HepG2 (cell line): Measurements from ENCODE around the gene CCDC192.

Experiments
- CREB1 ChIP-seq, 2 experiments: fragments of 450-650 bp in 1 of 2; IDR thresholded peaks; 2 replicates each; pipeline ENCODE4 v1.6.1; 2016 to 2017; ENCODE audit warnings: control low read depth in 1 of 2, mild to moderate bottlenecking in 1 of 2, missing compliant biosample characterization in 1 of 2, missing genetic modification characterization in 1 of 2
- CTCF ChIP-seq: sonication (generic); formaldehyde crosslinking; IDR thresholded peaks from 2 replicates; pipeline ENCODE4 v1.5.0; 2020; ENCODE audit warnings: mild to moderate bottlenecking, missing genetic modification reagents, moderate library complexity
- ESRRA ChIP-seq: sonication (generic); formaldehyde crosslinking; IDR thresholded peaks from 2 replicates; pipeline ENCODE4 v1.5.1; 2020; ENCODE audit warnings: mild to moderate bottlenecking, low read depth, missing genetic modification reagents
- TF ChIP-seq, protein P1 (sequence below), 2 experiments: IDR thresholded peaks; 2 replicates each; pipeline ENCODE4 v1.6.1; 2011 to 2012; ENCODE audit warnings: low read length in 2 of 2, borderline replicate concordance in 1 of 2, low read depth in 1 of 2, mild to moderate bottlenecking in 1 of 2, moderate library complexity in 1 of 2

DNA sequence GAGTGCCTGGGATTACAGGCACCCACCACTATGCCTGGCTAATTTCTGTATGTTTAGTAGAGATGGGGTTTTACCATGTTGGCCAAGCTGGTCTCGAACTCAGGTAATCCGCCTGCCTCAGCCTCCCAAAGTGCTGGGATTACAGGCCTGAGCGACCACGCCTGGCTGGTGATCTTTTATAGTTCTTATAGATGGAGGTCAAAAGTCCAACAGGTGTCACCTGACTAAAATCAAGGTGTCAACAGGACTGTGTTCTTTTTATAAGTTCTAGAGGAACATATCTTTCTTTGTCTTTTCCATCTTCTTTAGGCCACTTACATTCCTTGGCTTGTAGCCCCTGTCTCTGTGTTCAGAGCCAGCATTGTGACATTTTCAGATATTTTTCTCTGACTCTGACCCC, 224.9 kb downstream of the CCDC192 start:
- TF ChIP-seq, protein P1, sequence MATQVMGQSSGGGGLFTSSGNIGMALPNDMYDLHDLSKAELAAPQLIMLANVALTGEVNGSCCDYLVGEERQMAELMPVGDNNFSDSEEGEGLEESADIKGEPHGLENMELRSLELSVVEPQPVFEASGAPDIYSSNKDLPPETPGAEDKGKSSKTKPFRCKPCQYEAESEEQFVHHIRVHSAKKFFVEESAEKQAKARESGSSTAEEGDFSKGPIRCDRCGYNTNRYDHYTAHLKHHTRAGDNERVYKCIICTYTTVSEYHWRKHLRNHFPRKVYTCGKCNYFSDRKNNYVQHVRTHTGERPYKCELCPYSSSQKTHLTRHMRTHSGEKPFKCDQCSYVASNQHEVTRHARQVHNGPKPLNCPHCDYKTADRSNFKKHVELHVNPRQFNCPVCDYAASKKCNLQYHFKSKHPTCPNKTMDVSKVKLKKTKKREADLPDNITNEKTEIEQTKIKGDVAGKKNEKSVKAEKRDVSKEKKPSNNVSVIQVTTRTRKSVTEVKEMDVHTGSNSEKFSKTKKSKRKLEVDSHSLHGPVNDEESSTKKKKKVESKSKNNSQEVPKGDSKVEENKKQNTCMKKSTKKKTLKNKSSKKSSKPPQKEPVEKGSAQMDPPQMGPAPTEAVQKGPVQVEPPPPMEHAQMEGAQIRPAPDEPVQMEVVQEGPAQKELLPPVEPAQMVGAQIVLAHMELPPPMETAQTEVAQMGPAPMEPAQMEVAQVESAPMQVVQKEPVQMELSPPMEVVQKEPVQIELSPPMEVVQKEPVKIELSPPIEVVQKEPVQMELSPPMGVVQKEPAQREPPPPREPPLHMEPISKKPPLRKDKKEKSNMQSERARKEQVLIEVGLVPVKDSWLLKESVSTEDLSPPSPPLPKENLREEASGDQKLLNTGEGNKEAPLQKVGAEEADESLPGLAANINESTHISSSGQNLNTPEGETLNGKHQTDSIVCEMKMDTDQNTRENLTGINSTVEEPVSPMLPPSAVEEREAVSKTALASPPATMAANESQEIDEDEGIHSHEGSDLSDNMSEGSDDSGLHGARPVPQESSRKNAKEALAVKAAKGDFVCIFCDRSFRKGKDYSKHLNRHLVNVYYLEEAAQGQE (IDR thresholded peaks at IDR 0.05; ENCODE audit: borderline replicate concordance in 1 of 2, low read depth in 1 of 2, low read length in 2 of 2) = no peak
- TF ChIP-seq CTCF (CRISPR knock-in tag) (no peak), ESRRA (no peak), CREB1 (IDR thresholded peaks at IDR 0.05) (no peak), CREB1 (CRISPR knock-in tag; IDR thresholded peaks at IDR 0.05) (no peak)
